Stimulated activated CD8-positive, alpha-beta memory T cell treated with anti-CD3 and anti-CD28 coated beads, Interleukin-4, amount 100 ng/mL, for 4 hours (primary cell): Measurements from ENCODE around the gene ARMH1.
A peak's percentile ranks its signal among the peaks of the same experiment; 100 is the strongest.

Experiments used
- DNase-seq, 2 donors: peaks; one replicate each; pipeline ENCODE4 v3.0.0-alpha.2; 2020; ENCODE audit warnings: low read depth in 2 of 2, low spot score in 1 of 2

Gene ARMH1

DNA sequence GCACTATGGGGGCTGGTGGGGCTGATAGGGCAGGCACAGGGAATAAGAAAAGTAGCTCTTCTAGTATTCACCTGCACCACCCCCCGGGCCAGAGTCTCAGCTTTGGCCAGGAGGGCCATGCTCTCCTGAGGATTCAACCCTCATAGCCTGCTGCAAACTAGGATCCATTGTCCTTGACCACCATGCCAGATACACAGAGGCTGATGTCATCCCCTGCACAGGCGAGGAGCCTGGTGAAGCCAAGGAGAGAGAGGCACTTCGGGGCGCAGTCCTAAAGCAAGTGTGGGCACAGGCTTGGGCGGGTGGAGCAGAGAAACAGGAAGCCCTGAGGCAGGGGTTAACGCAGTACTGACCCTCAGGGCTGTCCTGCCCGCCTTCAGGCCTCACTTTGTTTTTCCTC is 29.7 kb upstream of the ARMH1 start:
- DNase-seq: no peak

DNA sequence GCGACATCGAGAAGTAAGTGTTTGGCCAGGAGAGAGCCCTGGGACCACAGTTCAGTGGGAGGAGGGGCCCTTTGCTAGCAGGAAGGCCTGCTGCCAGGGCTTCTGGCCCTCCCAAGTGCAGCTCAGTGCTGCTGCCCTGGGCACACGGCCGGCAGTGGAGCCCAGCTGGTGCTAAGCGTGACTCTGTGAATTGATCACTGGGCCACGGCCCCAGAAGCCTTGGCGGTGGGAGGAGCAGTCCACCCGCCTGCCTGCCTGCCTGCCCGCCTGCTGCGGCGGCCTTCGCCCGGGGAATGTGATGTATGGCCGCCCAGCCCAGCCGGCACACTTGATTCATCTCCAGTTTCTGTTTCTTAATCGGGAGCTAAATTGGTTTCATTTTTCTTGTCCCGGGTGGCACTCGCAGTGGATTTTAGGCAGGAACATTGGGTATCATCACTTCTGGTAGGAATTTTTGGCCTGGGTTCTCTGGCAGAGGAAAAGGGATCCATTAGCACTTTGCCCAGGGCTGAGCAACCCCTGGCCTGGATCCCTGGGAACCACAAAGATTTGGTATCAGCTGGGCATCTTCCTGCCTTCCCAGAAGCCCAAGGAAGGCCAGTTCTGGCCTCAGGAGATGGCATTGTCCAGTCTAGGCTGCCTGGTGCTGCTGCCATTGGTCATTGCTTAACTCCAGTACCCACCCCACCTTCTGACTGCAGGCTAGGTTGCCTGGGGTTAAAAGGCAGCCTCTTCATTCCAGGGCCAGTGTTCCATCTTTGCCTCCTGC is 28.9 kb upstream of the ARMH1 start:
- DNase-seq: no peak

DNA sequence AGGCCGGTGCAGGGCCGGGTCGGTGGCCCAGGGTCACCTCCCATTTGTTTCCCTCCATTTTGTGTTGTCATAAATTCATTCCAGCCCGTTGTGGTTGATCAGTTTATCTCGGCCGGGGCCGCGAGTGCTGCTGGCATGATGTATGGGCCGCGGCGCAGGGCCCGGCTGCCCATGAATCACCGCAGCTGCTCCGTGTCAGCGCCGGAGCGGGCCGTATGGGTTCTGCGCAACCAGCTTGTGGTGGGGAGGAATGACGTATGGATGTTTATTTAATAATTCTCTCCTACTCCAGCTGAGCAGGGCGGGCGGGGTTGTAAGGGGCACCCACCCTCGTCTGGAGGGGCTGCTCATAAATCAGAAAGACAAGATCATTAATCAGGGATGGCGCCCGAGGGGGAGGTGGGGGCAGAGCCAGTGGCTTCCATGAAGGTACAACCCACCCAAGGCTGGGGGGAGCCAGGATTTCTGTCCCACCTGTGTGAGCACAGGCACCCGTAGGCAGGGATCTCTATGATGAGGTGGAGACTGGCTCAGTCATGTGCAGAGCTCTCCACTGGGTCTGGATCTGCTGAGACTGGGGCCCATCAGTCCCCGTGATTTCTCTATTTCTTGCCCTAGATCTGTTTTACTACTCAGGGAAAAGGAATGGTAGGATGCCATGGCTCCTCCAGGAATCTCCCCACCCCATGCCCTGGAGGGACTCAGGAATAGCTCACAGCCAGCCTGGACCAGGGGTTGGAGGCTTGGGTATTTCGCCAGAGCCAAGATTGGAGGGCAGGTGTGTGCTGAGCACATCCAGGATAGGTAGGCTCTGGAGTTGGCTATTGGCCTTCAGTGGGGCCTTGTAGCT is 28.0 kb upstream of the ARMH1 start:
- no peak for DNase-seq

DNA sequence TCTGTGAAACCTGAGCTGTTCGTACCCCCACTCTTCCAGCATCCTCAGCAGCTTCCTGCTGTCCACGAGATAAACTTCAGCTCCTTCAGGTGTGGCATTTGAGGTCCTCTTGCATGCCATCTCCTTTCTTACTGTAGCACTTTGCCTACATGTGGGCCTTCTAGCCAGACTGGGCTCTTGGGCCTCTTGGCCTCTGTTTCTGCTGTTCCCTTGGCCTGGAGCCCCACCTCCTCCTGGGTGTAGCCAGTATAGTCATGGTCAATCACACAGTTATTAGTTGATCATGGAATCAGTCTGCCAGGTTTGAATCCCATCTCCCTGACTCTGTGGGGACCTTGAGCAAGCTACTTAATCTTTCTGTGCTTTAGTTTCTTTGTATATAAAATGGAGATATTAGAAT is 26.6 kb upstream of the ARMH1 start:
- no peak for DNase-seq

GRCh38 chr1:44648529-44649250 is 25.8 kb upstream of the ARMH1 start:
- no peak for DNase-seq

DNA sequence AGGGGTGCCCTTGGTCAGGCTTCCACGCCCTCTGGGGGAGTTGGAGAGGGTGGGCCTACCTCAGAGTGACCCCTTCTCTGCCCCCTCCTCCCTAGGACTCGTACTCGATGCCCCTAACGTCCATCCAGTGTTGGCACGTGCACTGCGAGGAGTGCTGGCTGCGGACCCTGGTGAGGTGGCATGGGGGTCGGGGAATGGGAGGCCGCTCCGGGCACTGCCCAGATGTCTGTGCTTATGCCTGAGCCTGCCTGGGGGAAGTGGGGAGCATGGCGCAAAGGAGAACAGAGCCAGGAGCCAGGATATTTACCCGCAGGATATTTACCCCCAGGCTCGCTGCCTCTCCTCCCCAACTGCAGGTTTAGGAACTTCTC is 24.7 kb upstream of the ARMH1 start:
- no peak for DNase-seq

DNA sequence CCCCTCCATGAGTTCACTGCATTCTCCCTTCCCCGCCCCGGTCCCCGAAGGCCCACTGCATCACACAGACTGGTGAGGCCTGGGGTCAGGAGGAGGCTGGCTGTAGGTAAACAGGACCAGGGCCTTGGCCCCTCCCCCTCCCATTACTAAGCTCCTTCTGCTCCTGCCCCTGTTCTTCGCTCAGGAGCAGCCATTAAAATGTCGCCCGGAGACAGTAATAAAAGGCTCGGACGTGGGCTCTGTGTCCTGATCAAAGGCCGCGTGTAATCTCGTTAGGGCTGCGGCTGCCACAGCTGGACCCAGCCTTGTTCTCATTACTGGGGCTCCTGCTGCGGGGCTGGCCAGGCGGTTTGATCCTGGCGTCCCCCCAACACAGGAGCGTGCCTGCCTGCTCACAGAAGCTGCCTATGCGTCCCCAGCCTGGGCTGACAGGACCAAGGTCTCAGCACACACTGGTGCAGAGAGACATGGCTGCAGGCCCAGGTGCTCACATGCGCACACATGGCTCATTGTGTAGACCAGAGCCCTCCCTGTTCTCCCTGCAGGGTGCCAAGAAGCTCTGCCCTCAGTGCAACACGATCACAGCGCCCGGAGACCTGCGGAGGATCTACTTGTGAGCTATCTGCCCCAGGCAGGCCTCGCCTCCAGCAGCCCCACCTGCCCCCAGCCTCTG is 24.2 kb upstream of the ARMH1 start:
- no peak for DNase-seq

- no peak for DNase-seq
These were observed 23.4 kb upstream of the ARMH1 start for GRCh38 chr1:44651069-44651468.

DNA sequence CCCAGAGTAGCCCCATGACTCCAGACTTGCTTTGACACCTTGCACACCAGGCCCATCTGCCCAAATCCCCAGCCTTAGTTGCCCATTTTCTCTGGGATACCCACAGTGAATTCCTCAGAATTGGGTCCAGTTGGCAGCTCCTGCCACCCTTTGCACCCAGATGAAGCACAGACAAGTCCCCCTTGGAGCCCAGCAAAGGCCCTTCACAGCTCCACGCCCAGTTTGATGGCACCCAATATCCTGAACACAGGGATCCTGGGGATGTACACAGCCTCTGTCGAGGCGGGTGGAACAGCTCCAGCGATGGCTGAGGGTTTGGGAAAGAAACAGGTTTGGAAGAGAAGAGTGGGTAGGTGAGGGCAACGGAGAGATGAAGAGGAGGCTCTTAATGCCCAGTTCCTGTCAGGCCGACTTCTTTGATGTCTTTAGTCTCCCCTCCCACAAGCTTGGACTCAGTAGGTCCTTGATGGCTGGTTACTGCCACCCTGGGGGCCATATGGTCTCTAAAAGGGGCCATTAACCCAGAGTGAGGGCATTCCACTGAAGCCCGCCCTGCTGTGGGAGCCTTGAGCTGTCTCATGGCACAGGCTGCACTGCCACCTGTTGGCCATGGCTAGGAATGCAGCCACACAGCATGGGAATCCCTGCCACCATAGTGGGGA is 21.9 kb upstream of the ARMH1 start:
- peak; percentile 53 to 69 for DNase-seq

DNA sequence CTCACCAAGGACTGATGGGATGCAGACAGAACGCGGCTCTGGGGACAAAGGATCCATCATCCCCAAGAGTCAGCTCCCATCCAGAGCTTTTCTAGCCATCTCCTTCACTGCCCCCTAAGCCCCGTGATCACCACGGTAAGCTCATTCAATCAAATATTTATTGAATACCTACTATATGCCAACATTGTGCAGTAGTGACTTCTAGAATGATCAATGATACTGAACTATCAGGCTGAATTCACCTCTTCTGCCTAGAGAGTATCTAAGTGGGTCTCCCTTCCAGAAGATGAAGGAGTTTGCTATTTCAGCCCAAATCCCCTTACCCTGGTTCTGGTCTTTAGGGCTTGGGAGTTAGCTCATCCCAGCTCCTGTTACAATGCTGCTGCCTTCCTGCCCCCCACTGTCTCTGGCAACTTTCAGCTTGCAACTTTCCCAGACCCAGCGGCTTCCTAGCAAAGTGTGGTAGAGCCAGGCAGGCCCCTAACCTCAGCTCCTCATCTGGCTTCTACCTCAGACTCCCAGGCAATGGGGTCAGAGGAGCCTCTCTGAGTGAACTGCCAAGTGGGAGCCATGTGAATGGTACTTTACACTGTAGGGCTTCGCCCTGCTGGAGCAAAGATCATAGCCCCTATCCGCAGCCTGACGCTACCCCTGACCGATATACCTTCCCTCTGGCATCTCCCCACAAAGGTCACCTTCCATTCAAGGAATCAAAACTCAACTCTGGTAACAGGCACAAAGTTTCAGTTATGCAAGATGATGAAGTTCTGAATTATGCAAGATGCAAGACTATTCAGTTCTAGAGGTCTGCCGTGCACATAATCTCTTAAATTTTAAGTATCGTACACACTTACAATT is 21.2 kb upstream of the ARMH1 start:
- DNase-seq: no peak

GRCh38 chr1:44654621-44655187 is 19.8 kb upstream of the ARMH1 start:
- DNase-seq: no peak

- DNase-seq: no peak
These were observed 18.9 kb upstream of the ARMH1 start for GRCh38 chr1:44655609-44656008.

DNA sequence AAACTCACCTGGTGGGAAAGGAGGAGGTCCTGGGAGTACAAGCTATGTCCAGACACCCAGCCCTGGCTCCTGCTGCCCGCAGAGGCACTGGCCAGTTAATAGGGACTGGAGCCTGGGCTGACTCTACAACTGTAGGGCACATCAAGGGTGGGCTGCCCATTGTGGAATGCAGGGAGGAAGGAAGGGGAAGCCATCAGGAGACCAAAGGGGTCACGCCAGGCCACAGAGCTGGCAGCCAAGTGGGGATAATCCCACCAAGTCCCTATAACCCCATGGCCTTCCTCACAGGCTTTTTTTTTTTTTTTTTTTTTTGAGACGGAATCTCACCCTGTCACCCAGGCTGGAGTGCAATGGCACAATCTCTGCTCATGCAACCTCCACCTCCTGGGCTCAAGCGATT is 14.9 kb upstream of the ARMH1 start:
- no peak for DNase-seq

- no peak for DNase-seq
These were observed 14.3 kb upstream of the ARMH1 start for GRCh38 chr1:44660176-44660575.

- DNase-seq: no peak
These were observed 12.5 kb upstream of the ARMH1 start for GRCh38 chr1:44661781-44662682.

DNA sequence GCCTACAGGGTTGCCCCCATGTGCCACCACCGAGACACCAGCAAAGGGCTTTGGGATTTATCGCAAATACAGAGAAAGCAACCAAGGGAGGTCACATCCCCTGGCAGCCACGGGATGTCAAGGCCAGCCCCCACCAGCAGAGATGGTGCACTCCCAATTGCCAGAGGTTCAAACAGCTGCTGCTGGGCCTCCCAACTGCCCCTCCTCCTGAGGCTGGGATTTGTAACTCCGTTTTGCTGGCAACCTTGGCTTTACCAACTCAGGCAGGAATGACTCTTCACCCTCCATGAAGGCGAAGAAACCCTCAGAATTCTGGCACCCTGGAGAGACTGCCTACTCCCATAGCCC is 11.9 kb upstream of the ARMH1 start:
- DNase-seq: no peak

- no peak for DNase-seq
These were observed 11.1 kb upstream of the ARMH1 start for GRCh38 chr1:44663417-44663816.

DNA sequence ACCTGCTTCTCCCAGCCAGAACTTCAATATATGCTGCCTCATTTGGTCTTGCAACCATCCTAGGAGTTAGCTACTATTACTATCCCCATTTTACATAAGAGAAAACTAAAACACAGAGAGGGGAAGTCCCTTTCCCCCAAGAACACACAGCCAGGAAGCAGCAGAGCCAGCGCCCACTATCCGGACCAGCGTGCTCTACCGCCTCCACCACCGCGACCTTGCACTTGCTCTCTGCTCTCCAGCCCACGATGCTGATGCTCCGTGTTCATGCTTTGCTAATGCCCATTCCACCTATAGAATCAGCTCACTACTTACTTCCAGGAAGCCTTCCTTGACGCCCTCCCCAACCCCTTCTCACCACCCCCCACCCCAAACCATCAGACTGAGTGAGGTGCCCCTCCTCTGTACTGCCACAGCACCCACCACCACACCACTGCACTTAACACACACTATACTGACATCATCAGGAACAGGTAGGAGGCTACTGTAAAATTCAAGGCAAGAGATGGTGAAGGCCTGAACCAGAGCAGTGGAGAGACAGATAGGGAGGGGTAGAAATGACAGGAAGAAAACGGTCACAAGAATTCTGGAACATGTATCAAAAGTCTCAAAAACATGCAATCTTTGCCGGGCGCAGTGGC is 9.7 kb upstream of the ARMH1 start:
- DNase-seq: peak in 1 of 2 donors; percentile 22
